C4-2B (cell line): ENCODE data around the gene MCRS1.

ENCODE experiments used
- ZFX ChIP-seq: fragments of 450-650 bp; IDR thresholded peaks from 2 replicates; pipeline ENCODE4 v1.6.1; 2017
- TF ChIP-seq, protein P1 (sequence below): fragments of 450-650 bp; conservative IDR thresholded peaks from 2 replicates; pipeline ENCODE4 v1.5.1; 2017; ENCODE audit warnings: mild to moderate bottlenecking

DNA sequence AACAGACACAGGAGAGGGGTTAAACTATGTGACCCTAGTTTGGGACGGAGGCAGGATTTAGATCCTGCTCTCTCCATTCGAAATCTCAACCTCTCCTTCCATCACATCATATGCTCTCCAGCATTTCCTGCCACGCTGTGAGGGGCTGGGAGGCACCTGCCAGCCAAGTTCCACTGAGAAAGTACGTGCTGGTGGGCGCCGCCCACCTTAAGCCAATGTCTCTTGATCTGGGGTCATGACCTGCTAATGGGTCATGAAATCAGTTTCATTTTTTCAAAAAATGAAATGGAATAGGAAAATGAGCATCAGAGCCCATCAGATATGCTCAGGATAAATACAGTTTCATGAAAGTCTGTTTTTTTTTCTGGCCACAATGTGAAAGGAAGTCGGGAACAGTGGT lies 7.2 kb downstream of the MCRS1 start:
- TF ChIP-seq, protein P1, sequence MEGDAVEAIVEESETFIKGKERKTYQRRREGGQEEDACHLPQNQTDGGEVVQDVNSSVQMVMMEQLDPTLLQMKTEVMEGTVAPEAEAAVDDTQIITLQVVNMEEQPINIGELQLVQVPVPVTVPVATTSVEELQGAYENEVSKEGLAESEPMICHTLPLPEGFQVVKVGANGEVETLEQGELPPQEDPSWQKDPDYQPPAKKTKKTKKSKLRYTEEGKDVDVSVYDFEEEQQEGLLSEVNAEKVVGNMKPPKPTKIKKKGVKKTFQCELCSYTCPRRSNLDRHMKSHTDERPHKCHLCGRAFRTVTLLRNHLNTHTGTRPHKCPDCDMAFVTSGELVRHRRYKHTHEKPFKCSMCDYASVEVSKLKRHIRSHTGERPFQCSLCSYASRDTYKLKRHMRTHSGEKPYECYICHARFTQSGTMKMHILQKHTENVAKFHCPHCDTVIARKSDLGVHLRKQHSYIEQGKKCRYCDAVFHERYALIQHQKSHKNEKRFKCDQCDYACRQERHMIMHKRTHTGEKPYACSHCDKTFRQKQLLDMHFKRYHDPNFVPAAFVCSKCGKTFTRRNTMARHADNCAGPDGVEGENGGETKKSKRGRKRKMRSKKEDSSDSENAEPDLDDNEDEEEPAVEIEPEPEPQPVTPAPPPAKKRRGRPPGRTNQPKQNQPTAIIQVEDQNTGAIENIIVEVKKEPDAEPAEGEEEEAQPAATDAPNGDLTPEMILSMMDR, result no peak
- TF ChIP-seq ZFX, result no peak
